Liver (tissue), 3 donors: ENCODE results near the gene HSD3B2.

ENCODE experiments used
- ATF3 ChIP-seq: IDR thresholded peaks from 2 replicates; pipeline ENCODE4 v1.6.1; 2016; ENCODE audit warnings: antibody characterized with exemption
- CTCF ChIP-seq: fragments of 150-350 bp; IDR thresholded peaks from 2 replicates; pipeline ENCODE4 v1.5.1; 2017; ENCODE audit warnings: improper control_type of control experiment, low read depth, low read length; ENCODE audit not compliant: missing input control
- EGR1 ChIP-seq, 2 donors: IDR thresholded peaks; 2 replicates each; pipeline ENCODE4 v1.6.1; 2016 to 2018; ENCODE audit warnings: antibody characterized with exemption in 2 of 2, low read depth in 2 of 2
- GABPA ChIP-seq, 2 donors: IDR thresholded peaks in 1 of 2; conservative IDR thresholded peaks in 1 of 2; 2 replicates each; pipeline ENCODE4 v1.6.1; 2016; ENCODE audit warnings: antibody characterized with exemption in 2 of 2, mild to moderate bottlenecking in 1 of 2, moderate library complexity in 1 of 2
- JUND ChIP-seq, 2 donors: IDR thresholded peaks; 2 replicates each; pipeline ENCODE4 v1.6.1; 2016; ENCODE audit warnings: antibody characterized with exemption in 2 of 2
- RAD21 ChIP-seq, 2 donors: IDR thresholded peaks; 2 replicates each; pipeline ENCODE4 v1.6.1; 2016; ENCODE audit warnings: antibody characterized with exemption in 2 of 2, mild to moderate bottlenecking in 2 of 2
- SP1 ChIP-seq: IDR thresholded peaks from 2 replicates; pipeline ENCODE4 v1.6.1; 2018; ENCODE audit warnings: antibody characterized with exemption, mild to moderate bottlenecking
- TAF1 ChIP-seq: conservative IDR thresholded peaks from 2 replicates; pipeline ENCODE4 v1.6.1; 2016; ENCODE audit warnings: antibody characterized with exemption, mild to moderate bottlenecking
- YY1 ChIP-seq: IDR thresholded peaks from 2 replicates; pipeline ENCODE4 v1.6.1; 2016; ENCODE audit warnings: antibody characterized with exemption, mild to moderate bottlenecking
- ZBTB33 ChIP-seq: IDR thresholded peaks from 2 replicates; pipeline ENCODE4 v1.6.1; 2016; ENCODE audit warnings: antibody characterized with exemption
- TF ChIP-seq, protein P1 (sequence below): IDR thresholded peaks from 2 replicates; pipeline ENCODE4 v1.6.1; 2016; ENCODE audit warnings: antibody characterized with exemption, mild to moderate bottlenecking
- donor health status: healthy.
- donor health status: healthy.

DNA sequence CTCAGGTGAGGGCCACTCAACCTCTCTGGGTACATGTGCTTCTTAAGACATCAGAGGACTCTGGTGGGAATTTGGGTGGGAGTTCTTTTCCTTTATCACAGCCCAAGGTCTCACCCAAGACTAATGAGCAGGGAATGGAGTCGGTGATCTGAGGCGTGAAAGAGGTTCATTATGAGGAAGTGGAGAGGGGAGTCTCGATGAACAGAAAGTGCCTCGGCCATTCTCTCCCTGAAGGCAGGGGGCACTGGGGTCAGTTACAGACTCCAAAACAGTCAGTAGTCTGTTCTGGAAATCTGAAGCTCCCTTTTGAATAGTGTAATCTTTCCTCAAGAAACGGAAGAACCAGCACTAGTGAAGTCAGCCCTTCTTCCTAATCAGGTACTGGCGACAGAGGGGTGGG lies 36.2 kb downstream of the HSD3B2 start:
- TF ChIP-seq CTCF = no peak
- no peak for TF ChIP-seq JUND (IDR thresholded peaks at IDR 0.05)
- no peak for TF ChIP-seq ATF3
- TF ChIP-seq TAF1 = no peak
- no peak for TF ChIP-seq RAD21 (IDR thresholded peaks at IDR 0.05)
- no peak for TF ChIP-seq GABPA (IDR thresholded peaks at IDR 0.05 in 1 of 2, conservative IDR thresholded peaks at IDR 0.05 in 1 of 2)
- TF ChIP-seq, protein P1, sequence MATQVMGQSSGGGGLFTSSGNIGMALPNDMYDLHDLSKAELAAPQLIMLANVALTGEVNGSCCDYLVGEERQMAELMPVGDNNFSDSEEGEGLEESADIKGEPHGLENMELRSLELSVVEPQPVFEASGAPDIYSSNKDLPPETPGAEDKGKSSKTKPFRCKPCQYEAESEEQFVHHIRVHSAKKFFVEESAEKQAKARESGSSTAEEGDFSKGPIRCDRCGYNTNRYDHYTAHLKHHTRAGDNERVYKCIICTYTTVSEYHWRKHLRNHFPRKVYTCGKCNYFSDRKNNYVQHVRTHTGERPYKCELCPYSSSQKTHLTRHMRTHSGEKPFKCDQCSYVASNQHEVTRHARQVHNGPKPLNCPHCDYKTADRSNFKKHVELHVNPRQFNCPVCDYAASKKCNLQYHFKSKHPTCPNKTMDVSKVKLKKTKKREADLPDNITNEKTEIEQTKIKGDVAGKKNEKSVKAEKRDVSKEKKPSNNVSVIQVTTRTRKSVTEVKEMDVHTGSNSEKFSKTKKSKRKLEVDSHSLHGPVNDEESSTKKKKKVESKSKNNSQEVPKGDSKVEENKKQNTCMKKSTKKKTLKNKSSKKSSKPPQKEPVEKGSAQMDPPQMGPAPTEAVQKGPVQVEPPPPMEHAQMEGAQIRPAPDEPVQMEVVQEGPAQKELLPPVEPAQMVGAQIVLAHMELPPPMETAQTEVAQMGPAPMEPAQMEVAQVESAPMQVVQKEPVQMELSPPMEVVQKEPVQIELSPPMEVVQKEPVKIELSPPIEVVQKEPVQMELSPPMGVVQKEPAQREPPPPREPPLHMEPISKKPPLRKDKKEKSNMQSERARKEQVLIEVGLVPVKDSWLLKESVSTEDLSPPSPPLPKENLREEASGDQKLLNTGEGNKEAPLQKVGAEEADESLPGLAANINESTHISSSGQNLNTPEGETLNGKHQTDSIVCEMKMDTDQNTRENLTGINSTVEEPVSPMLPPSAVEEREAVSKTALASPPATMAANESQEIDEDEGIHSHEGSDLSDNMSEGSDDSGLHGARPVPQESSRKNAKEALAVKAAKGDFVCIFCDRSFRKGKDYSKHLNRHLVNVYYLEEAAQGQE = no peak
- no peak for TF ChIP-seq EGR1 (IDR thresholded peaks at IDR 0.05; ENCODE audit: low read depth in 2 of 2)
- TF ChIP-seq YY1 = no peak
- no peak for TF ChIP-seq ZBTB33
- TF ChIP-seq SP1 = no peak
